Gastrocnemius medialis (tissue), 4 donors: ENCODE results near the gene FUT3.

Source experiments
- POLR2A ChIP-seq, 2 donors: fragments of 450-650 bp; IDR thresholded peaks; one replicate each; pipeline ENCODE4 v1.6.1; 2017; ENCODE audit warnings: antibody characterized with exemption in 2 of 2, mild to moderate bottlenecking in 2 of 2, moderate library complexity in 2 of 2
- TF ChIP-seq, protein P1 (sequence below), 5 experiments: fragments of 450-650 bp in 3 of 5; fragments of 200-600 bp in 2 of 5; sonication (generic) in 2 of 5; IDR thresholded peaks in 4 of 5; conservative IDR thresholded peaks in 1 of 5; 1 replicate in 4 of 5; 2 replicates in 1 of 5; pipeline ENCODE4 v1.5.1; 2016 to 2019; ENCODE audit warnings: antibody characterized with exemption in 5 of 5, mild to moderate bottlenecking in 3 of 5, moderate library complexity in 3 of 5

DNA sequence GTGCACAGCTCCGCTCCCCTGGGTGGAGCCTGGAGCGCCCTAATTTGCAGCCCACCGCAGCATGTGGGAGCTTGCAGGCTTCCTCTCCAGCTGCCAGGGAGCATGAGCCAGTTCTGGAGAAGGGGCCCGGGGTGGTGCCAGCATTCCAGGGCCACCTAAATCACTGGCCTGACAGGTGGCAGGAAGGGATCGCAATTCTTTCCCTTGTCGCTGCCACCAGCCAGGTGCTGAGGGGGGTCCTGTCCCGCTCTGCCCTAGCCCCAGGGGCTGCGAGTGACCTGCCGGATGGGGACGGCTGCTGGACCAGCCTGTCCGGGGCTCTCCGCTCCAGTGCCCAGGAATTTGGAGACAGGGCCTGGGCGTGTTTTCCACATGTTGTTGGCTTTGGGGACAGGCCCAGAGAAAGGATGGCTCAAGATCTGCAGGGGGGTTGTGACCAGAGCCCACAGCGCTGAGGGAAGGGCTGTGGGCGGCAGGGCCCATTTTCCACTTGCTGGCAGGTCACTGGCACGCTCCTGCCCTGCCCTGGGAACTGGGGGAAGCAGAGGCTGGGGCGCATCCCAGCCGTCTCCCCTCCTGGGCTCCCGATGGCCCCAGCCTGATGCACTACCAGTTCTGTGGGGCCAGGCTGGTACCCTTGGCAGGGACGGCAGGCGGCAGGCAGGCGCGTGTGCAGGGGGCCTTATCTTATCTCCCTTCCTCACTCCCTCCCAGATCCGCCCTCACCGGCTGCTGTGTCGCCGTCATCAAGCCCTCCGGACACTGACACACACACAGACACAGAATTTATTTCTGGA lies 42.9 kb upstream of the FUT3 start:
- TF ChIP-seq, protein P1, sequence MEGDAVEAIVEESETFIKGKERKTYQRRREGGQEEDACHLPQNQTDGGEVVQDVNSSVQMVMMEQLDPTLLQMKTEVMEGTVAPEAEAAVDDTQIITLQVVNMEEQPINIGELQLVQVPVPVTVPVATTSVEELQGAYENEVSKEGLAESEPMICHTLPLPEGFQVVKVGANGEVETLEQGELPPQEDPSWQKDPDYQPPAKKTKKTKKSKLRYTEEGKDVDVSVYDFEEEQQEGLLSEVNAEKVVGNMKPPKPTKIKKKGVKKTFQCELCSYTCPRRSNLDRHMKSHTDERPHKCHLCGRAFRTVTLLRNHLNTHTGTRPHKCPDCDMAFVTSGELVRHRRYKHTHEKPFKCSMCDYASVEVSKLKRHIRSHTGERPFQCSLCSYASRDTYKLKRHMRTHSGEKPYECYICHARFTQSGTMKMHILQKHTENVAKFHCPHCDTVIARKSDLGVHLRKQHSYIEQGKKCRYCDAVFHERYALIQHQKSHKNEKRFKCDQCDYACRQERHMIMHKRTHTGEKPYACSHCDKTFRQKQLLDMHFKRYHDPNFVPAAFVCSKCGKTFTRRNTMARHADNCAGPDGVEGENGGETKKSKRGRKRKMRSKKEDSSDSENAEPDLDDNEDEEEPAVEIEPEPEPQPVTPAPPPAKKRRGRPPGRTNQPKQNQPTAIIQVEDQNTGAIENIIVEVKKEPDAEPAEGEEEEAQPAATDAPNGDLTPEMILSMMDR (IDR thresholded peaks at IDR 0.05 in 4 of 5, conservative IDR thresholded peaks at IDR 0.05 in 1 of 5) = no peak
- no peak for TF ChIP-seq POLR2A (IDR thresholded peaks at IDR 0.05)
